Measurements from ENCODE around the gene TMC8.

DNA sequence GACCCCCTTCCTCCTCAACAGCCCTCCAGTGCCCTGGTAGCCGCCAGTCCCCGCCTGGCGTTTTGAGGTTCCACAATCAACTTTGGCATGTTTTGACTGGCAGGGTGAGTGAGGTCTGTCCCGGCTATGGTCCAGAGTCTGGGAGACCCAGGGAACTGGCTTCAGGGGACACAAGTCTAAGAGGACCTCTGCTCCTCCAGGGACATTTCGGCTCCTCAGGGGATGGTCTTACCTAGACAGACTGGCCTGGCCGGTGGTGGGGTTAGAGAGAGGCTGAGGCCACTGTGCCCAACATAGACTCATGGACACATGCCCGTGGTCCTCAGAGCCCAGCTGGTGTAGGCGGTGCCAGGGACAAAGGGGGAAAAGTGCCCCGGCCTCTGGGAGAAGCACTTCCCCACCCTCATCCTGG is 2.2 kb downstream of the TMC8 start:
- TF ChIP-seq EP300 (IDR thresholded peaks at IDR 0.05): no peak
- no peak for TF ChIP-seq POLR2A (IDR thresholded peaks at IDR 0.05)
- no peak for TF ChIP-seq POLR2AphosphoS5 (IDR thresholded peaks at IDR 0.05)
